T-helper 1 cell treated with Interleukin-12 subunit alpha and Interleukin-12 subunit beta and Interleukin-4 antibody, amounts not matched to agents 30 ng/mL and 1 ng/mL, for 36 hours (primary cell): Measurements from ENCODE around the gene GCSAM. TPM values are rescaled to one million over a fixed set of nuclear protein-coding genes. Genes with fewer than 3 reads are reported as not detected.

Experiments used
- intact Hi-C: fragments of 100-400 bp; cut with micrococcal nuclease; formaldehyde crosslinking; loops from one replicate; pipeline ENCODE4 v1.15.1; 2024
- total RNA-seq: library from RNA; stranded (reverse); gene quantifications from 2 replicates; pipeline ENCODE4 v1.2.3, GENCODE V29; 2022

Gene GCSAM
- total RNA-seq, 1 donor from 2014 or later, result 5.7 TPM

DNA sequence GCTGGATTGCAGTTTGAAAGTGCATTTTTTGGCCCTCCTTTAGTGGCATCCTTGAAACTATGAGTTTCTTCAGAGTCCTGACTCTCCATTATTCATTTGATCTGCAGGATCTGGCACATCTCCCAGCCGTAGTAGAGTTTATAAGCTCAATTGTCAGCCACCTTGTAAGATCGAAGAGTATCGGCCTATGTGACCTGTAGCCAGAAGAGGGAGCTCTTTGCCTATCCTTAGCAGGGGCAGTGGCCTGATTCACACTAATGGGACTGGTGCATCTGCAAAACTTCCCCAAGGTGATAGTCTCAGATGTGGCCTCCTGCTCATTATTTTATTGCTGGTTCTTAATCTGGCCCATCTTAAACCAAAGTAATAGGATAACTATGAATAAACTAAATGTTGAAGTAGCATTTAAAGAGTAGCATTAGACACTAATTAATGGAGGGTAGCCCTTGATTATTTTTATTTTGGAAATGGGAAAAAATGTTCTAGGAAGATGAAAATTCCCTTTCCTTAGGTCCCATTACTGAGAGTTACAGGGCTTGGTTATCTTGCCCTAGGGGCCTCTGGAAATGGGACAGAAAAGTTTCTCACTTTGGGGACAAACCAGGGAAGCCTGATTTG is 21.2 kb downstream of the GCSAM start:
- intact Hi-C loops, result loop anchor here (1.0 to 2.0 kb wide), 8 partner anchors 21 to 419 kb away; partner anchors contain the start of gene GCSAM

DNA sequence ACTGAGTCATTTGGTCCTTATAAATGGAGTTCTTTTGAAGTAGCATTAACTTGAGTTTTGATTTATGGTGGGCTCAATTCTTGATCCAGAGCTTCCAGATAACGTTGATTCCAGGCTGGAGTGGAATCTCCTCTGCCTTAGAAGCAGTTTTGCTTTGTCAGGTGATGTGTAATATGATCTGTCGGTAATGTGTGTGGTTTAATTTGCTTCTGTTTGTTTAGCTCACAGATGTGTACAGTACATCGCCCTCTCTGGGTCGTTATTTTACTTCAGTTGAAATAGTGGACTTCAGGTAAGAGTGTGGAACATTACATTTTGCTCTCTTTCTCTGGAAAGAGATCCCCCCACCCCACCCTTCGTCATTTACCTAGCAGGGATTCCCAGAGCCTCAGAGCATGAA is 23.7 kb downstream of the GCSAM start:
- intact Hi-C loops, result no loop called here

DNA sequence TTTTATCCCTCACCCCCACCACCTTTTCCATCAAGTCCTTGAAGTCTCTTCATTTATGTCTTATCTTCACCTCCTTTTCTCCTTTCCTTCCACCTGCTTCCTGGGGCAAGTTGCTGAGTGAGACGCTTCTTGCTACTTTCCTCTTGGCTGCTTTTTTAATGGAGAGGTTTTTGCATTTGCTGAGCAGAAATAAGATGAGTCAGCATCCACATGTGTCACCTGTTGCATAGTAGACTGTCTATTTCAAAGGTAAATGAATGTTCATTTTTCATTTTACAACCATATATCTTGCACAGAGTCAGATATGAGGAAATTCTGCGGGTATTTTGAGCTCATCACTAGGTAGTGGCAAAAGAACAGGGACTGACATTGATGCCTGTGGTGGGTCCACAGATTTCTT is 28.3 kb downstream of the GCSAM start:
- intact Hi-C loops, result no loop called here

DNA sequence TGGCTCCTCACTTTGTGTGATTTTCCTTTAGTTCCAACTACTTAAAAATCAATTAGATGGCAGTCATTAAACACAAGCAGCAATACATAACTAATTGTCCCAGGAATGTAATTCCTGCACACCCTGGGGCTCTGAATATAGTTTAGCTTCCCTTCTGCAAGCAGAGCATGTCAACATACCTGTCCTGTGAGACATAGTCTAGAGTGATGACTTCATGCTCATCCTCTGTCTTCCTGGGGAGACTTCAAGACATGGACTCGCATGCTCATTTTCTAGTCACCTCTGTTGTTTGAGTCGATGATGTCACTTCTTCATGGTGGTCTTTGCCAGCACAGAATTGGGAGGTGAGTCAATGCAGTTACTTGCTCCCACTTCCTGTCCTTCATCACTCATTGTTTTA is 31.1 kb downstream of the GCSAM start:
- intact Hi-C loops, result no loop called here

DNA sequence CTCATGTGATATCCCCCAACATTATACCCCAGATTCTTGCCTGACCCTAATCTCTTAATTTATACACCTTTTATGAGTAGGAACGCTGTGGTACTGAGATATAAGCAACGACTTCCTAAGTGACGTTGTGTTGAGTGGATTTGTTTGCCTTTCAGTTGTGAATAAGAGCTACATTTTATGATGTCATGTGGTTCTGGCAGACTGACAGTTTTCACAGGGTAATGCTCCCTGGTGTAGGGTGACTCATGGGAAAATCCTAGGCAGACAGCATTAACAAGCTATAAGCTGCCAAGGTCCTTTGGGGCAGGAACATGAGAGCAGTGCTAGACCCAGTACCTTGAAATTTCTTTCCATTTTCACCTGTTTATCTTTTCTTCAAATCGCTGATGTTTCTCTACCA is 35.7 kb downstream of the GCSAM start:
- intact Hi-C loops, result no loop called here

DNA sequence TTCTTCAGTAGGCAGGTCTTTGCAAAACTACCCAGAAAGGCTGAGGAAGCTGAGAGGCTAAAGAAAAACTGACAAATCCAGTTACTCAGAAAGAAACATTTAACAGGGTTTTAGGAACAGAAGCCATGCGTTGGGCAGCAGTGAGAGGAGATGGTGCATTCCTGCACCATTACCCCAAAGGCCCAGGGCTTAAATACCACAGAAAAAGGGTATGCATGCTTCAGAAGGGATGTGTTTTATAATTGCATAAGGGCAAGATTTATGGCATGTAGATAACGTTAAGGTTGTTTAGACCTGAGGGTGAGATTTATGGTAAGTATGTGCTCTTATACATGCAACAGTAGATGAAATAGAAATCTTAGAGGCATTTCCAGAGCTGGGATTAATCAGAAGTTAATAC is 36.9 kb downstream of the GCSAM start:
- intact Hi-C loops, result no loop called here

DNA sequence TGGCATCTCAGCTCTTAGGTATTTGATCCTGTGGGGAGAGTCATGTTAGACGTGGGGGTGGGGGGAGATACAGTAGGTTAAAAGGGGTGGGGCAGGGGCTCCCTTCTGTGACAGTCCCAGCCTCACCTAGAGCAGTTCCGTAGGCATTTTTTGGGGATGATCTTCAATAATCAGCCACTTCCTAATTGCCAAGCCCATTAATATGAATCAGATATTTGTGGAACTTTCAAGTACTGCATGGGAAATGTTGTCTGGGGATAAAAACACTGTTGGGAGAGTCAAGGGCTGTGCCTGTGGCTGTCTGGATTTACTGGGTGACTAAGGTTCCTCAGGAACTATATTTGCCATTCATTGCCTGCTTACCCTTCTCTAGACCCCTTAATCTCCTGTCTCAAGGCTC is 37.3 kb downstream of the GCSAM start:
- intact Hi-C loops, result no loop called here

DNA sequence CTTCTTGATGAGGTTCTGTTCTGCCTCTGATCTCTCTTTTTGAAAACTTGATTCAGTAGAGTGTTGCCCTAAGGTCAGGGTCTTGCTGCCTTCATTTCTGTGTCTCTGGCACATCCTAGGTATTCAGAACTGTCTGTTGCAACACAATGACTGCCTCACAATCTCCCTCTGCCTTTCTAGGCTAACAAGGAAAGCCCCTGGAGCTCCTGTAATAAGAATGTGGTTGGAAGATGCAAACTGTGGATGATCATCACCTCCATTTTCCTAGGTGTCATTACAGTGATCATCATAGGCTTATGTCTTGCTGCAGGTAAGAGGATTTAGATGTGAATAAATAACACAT is 39.9 kb downstream of the GCSAM start:
- intact Hi-C loops, result no loop called here

DNA sequence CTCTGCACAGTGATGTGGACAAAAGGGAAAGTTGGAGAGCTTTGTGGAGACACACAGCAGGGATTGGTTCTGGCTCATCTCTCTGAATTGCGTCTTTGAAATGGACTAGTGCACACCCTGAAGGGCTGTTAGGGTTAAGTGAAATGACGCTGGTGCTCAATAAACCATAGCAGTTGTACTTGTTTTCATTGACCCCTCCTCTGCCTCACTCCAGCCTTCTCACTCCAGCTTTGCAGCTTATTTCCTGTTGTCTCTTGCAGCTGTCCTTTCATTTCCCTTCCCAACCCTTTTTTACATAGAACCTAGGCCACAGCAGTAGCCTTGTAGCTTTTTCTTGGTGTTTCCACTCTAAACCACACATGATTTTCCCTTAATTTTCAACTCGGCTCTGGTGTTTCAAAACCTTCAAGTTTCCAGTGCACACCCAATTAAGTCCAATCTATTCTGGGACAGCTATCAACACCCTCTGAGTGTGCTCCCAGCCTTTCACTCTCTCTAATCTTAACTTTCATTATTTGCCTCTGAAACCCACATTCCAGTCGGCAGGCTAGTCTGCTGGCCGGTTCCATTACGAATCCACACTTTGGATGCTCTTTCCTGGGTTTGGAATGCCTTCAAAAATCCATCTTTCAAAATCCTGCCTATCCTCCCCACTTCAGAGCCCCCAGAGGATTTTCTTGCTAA is 40.4 kb downstream of the GCSAM start:
- intact Hi-C loops, result no loop called here

DNA sequence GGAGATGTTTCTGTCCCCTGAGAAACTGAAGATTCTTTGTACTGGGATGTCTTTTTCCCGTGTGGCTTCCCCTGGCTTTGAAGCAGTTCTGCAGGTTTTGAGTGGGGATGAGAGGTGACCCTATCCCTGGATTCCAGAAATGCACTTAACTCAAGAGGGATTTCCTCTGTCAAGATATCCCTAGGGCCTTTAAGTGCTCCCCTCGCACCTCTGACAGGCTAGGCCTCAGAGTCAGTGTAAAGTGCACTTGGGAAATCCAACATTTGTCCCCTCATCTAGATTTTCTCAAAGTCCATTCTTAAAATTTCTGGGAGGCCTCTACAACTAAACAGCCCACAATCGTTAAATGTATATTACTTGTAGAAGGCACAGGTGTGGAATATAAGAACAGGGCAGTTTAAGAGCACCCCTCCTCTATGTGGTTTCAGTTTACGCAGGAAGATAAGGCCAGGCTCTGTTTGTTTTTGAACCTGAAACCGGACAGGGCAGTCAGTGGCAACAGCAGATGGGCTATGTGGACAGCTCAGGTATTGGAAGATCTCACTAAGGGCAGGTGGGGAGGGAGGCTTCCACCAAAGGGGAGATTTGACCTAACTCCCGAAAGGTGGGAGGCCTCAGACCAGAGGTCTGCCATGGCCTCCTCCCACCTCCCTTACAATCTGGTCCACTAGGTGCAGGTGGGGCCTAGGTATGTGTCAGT is 42.0 kb downstream of the GCSAM start:
- intact Hi-C loops, result no loop called here

DNA sequence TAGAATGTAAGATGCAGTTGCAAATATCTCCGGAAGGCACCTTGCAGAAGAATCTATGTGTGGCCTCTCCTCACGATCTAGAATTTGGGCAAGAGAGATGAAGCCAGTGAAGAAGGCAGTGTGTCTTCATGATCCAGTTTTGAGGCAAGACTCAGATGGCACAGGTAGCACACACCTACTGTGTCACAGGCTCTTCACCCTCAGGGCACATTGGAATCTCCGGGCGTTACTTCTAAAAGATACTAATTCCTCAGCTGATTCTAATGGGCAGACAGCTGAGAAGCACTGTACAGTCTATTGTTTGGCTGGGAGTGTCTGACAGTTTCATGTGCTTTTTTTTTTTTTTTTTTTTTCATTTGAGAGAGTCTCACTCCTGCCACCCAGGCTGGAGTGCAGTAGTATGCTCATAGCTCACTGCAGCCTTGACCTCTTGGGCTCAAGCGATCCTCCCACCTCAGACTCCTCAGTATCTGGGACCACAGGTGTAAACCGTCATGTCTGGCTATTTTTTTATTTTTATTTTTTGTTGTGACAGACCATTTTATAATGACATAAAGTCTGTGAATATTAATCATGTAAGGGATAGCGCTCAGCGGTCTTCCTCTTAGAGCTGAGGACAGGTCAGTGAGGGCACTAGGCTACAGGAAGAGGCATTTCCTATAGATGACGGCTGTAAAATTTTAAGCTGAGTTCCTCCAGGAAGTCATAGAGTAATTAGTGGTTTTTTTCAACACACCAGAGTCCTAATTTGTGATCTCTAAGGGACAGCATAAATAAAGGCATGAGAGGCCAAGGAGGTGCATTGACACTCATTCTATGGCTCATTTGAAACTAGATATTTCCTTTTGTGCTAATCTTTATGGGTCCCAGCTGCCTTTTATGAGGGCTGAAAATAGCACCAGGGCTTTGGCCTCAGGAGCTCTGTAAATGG is 42.8 kb downstream of the GCSAM start:
- intact Hi-C loops, result loop anchor here (5.0 to 10.0 kb wide), 3 partner anchors 543 to 1445 kb away; partner anchors contain the start of gene SIDT1

DNA sequence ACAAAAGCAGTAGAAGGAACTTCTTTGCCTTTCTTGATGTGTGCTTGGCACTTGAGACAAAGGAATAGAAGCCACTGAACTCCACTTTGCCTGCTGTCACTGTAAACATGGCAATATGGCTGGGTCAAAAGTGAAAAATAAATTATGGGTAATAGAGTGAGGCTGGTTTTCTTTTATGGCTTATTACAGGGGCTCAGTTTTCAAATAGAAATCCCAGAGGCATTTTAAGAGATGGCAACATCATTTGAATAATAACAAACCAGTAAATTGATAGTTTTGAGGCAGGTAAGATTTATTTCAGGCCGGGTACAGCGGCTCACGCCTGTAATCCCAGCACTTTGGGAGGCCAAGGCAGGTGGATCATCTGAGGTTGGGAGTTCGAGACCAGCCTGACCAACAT is 44.1 kb downstream of the GCSAM start:
- intact Hi-C loops, result loop anchor here (5.0 to 10.0 kb wide), 3 partner anchors 542 to 1446 kb away; partner anchors contain the start of gene SIDT1

DNA sequence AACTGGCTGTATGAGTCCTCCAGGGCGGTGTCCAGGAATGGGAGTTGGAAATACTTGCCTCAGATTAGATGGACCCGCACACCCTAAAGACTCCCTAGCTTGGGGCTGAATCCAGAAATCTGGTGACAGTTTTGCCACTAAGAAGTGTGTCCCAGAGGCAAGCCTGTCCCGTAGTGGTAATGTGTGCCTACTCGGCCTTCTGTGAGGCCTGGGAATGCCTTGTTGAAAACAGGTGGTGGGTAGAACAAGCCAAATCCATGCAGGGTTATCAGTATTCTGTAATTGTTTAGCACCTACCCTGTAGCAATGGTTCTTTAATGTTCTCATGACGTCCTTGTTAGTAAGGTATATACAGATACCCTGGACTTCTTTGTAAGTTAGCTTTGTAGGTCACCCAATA is 45.3 kb downstream of the GCSAM start:
- intact Hi-C loops, result loop anchor here (2.0 to 10.0 kb wide), 4 partner anchors 45 to 1447 kb away; partner anchors contain the start of genes GCSAM and SIDT1

DNA sequence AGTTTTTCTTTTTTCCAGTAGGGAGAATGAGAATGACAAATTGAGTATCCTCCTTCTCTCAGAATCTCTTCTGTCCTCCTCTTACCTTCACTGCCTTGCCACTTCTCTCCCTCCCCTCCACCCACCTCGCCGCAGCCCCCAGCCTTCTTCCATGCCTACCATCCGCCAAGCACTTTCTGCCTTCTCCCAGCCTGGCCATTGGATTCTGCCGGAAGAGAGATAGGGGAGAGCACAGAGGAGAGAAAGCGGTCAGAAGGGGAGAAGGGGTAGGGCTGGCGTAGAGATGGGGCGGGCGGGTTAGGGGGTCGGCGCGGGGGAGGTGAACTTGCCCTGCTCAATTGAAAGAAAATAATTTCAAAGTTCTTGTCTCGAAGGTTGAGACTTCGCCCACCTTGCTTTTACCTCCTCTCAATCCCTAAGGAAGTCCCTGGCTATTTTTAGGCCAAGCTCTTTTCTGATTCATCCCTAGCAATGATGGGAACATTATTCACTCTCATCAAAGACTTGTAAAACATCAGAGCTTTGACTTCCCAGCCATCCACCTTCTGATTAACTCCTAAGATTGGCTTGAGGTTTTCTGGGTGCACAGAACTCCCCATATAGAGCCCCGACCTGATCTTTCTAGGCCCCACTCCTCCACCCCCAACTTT is 46.0 kb downstream of the GCSAM start:
- intact Hi-C loops, result loop anchor here (1.0 to 10.0 kb wide), 8 partner anchors 12 to 1448 kb away; partner anchors contain the start of genes ABHD10, GCSAM, SIDT1 and SLC35A5

DNA sequence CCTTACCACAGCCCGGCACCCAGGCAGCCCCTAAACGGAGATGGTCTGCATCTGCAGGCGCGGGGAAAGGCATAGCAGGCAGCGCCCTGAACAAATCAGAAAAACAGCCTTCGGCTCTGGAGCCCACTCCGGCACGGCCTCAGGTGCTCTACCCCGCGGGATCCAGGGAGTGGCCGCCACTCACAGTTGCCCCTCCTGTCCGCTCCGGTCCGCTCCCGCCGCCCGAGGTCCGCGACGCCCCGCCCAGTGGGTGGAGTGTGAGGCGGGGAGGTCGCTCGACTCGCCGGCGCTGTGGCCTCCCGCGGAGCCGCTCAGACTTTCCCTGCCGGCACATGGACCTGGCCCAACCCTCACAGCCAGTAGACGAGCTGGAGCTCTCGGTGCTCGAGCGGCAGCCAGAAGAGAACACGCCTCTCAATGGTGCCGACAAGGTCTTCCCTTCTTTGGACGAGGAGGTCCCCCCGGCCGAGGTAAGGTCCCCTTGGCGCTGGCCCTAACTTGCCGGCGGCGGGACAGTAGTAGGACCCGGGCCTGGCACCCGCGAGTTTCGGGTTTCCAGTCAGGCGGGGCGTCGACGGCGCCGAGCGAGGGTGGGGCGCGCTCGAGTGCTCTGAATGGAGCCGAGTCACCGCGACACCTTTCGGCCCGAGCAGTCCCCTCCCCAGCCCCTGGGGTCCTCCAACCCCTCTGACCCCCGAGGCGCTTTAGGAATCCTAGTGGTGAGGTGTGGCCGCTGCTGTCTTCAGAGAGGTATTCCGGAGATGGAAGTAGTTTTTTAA is 46.8 kb downstream of the GCSAM start, which contains the start of gene C3orf52:
C3orf52 (plus strand) TSS at position 314 of the 779 bp plus-strand sequence; CDS start at position 333, 19 bp downstream.
- intact Hi-C loops, result loop anchor here (1.0 to 10.0 kb wide), 8 partner anchors 11 to 1449 kb away; partner anchors contain the start of genes ABHD10, GCSAM, SIDT1 and SLC35A5

DNA sequence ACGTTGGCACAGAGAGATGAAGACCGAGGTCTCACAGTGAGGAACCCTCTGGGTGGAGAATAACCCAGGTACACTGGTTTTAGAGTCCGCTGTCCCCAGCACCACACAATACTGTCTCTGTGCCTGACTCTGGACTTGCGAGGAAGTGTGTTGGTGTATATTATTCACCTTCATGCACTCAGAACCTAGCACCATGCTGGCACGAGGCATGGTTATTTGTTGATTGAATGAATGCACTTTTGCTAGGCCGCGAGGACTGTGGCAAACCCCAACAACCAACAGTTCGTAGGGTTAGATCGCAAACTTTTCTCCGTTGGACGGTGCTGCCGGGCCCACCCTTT is 47.3 kb downstream of the GCSAM start:
- intact Hi-C loops, result loop anchor here (1.0 to 10.0 kb wide), 8 partner anchors 10 to 1449 kb away; partner anchors contain the start of genes ABHD10, GCSAM, SIDT1 and SLC35A5

DNA sequence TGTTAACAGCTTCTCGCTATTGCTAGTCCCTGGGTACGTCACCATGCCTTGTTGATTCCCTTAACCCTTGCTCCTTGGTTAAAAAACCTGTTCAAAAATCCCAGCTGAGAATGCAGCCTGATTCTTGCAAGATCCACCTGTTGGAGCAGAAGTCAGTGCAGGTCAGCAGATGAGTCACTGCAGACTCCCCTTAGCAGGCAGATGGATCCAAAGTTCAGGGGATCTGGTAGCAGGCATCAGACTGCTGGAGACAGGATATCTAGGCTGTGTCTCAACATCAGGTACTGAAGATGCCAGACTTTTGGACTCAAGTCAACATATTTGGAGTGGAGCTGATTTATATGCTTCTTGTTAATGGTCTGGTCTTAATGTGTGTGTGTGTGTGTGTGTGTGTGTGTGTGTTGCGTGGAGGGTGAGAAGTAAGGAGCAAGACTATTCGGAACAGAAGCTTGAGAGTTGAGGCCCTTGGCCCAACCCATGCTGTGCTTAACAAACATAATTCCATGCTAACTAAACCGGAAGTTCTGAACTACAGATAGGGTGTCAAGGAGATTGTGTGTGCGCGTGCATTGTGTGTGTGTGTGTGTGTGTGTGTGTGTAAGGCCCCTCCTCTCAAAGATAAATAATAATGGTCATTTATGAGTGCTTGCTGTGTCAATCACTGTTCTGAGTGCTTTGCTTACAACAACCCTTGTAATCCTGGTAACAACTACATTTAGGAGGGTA is 47.9 kb downstream of the GCSAM start:
- intact Hi-C loops, result loop anchor here (5.0 to 10.0 kb wide), 3 partner anchors 538 to 1450 kb away; partner anchors contain the start of gene SIDT1

DNA sequence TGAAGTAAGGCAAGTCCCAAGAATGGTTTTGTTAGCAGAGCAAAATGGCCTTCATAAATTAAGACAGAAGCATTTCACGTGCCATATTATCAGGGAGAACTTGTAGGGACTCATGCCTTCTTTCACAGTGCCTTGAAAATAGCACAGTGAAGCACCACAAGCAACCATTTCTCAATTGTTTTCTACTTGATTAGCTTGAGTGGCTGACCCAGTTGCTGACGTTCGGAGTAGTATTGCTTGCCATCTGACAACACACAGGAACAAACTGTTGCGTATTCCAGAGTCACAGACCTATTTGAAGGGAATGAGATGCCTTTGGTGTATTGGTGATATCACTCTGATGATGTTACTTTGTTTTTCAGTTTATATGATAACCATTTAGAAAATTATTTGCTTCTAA is 49.8 kb downstream of the GCSAM start:
- intact Hi-C loops, result loop anchor here (10.0 kb wide), 2 partner anchors 652 to 1452 kb away; partner anchors contain the start of gene SIDT1
